Ishikawa (cell line): ENCODE results near the gene C9orf85.

ENCODE experiments used
- CEBPB ChIP-seq: IDR thresholded peaks from 2 replicates; pipeline ENCODE4 v1.6.1; 2012
- CREB1 ChIP-seq: IDR thresholded peaks from 2 replicates; pipeline ENCODE4 v1.6.1; 2012; ENCODE audit warnings: low read depth
- EGR1 ChIP-seq: IDR thresholded peaks from 2 replicates; pipeline ENCODE4 v1.6.1; 2012
- EP300 ChIP-seq: IDR thresholded peaks from 2 replicates; pipeline ENCODE4 v1.6.1; 2012; ENCODE audit warnings: borderline replicate concordance
- FOXM1 ChIP-seq: IDR thresholded peaks from 2 replicates; pipeline ENCODE4 v1.6.1; 2012; ENCODE audit warnings: low read depth, borderline replicate concordance
- NFIC ChIP-seq: IDR thresholded peaks from 2 replicates; pipeline ENCODE4 v1.6.1; 2012
- REST ChIP-seq: IDR thresholded peaks from 2 replicates; pipeline ENCODE4 v1.6.1; 2012; ENCODE audit warnings: low read depth, mild to moderate bottlenecking
- TAF1 ChIP-seq: IDR thresholded peaks from 2 replicates; pipeline ENCODE4 v1.6.1; 2012; ENCODE audit warnings: low read depth, mild to moderate bottlenecking
- TCF12 ChIP-seq: IDR thresholded peaks from 2 replicates; pipeline ENCODE4 v1.6.1; 2012; ENCODE audit warnings: low read depth
- TEAD4 ChIP-seq: IDR thresholded peaks from 2 replicates; pipeline ENCODE4 v1.6.1; 2012
- YY1 ChIP-seq: IDR thresholded peaks from 2 replicates; pipeline ENCODE4 v1.6.1; 2012; ENCODE audit warnings: low read depth
- TF ChIP-seq, protein P1 (sequence below): IDR thresholded peaks from 2 replicates; pipeline ENCODE4 v1.6.1; 2012

DNA sequence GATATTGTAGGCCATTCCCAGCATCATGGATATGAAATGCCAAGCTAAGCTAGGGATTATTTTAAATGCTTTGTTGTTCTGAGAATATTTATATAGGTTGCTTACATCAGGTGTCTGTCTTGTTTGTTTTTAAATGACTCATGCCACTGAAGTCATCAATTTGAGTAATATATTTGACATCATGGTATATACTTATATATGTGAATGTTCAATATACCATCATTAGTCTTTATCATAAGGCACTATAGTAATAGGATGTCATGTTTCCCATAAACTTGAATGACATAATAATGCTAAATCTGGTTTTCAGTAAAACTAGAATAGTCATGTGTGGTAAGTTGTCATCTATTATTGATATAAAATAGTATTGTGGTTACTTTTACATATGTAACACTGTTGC is 13.1 kb downstream of the C9orf85 start:
- no peak for TF ChIP-seq TAF1
- TF ChIP-seq, protein P1, sequence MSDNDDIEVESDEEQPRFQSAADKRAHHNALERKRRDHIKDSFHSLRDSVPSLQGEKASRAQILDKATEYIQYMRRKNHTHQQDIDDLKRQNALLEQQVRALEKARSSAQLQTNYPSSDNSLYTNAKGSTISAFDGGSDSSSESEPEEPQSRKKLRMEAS, result no peak
- no peak for TF ChIP-seq FOXM1
- TF ChIP-seq TEAD4, result no peak
- TF ChIP-seq EGR1, result no peak
- no peak for TF ChIP-seq CREB1
- no peak for TF ChIP-seq TCF12
- TF ChIP-seq CEBPB, result no peak
- no peak for TF ChIP-seq EP300
- no peak for TF ChIP-seq REST
- no peak for TF ChIP-seq NFIC
- no peak for TF ChIP-seq YY1
